DMS153 (cell line): Measurements from ENCODE around the gene DONSON.

ENCODE experiments used
- DNase-seq: peaks from one replicate; lab custom pipeline; 2025; lab: John Stamatoyannopoulos, UW

Gene DONSON

DNA sequence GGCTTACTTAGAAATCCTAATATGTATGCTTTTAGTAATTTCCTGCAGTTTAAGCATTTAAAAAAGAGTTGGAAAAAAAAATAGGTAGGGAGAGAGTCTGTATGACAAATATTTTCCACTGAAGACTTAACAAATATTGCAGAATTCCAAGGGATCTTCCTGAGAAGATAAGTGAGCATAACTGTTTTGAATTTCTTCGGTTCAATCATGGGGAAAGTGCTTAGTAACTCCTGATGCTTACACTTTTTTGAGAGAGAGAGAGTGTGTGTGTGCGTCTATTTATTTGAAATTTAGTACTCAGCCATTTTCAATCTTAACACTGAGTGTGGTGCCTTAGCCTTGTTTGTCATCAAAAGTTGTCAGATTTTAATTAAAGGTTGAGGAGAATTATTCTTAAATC is 27.1 kb downstream of the DONSON start:
- DNase-seq, result no peak

- no peak for DNase-seq
These were observed 27.5 kb downstream of the DONSON start for GRCh38 chr21:33560965-33561364.

DNA sequence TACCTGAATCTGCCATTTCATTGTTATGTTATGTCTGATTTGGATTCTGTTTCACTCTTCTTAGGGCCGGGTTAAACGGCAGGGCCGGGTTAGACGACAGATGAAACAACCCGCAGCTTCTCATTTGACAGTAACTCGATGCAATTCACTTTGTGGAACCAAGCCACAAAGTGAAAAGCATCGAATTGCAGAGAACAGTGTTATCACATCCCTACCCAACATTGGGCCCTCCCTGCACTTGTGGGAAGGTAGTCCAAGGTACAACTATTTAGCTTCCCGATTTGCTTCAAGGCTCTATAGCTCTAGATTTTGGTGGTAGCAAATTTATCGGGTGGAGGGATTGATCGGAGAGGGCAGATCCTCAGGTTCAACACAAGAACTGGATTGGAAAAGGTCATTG is 28.7 kb downstream of the DONSON start:
- no peak for DNase-seq

- DNase-seq, result no peak
These were observed 29.6 kb downstream of the DONSON start for GRCh38 chr21:33558777-33559421.

GRCh38 chr21:33557447-33557846 is 31.0 kb downstream of the DONSON start:
- no peak for DNase-seq

- no peak for DNase-seq
These were observed 33.5 kb downstream of the DONSON start for GRCh38 chr21:33554982-33555344.

GRCh38 chr21:33554236-33554981 is 34.1 kb downstream of the DONSON start:
- no peak for DNase-seq

- DNase-seq, result no peak
These were observed 35.4 kb downstream of the DONSON start for GRCh38 chr21:33552999-33553598.

GRCh38 chr21:33552093-33552998 is 36.1 kb downstream of the DONSON start:
- DNase-seq, result no peak

GRCh38 chr21:33551664-33552063 is 36.8 kb downstream of the DONSON start:
- DNase-seq, result no peak

DNA sequence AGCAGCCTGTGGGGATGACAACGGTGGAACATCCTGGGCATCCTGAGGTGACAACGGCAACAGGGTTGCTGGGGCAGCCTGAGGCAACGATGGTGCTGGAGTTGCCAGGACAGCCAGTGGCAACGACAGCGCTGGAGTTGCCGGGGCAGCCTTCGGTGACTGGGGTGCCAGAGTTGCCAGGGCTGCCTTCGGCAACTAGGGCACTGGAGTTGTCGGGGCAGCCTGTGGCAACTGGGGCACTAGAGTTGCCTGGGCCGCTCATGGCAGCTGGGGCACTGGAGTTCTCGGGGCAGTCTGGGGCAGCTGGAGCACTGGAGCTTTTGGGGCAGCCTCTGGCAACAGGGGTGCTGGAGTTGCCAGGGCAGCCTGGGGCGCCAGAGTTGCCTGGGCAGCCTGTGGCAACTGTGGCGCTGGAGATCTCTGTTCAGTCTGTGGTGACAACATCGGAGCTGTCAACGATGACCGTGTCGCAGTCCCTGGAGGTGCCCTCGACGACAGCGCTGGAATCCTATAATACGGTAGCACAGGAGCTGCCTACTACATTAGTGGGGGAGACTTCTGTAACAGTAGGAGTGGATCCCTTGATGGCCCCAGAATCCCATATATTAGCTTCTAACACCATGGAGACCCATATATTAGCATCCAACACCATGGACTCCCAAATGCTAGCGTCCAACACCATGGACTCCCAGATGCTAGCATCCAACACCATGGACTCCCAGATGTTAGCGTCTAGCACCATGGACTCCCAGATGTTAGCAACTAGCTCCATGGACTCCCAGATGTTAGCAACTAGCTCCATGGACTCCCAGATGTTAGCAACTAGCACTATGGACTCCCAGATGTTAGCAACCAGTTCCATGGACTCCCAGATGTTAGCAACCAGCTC is 37.5 kb downstream of the DONSON start:
- no peak for DNase-seq

DNA sequence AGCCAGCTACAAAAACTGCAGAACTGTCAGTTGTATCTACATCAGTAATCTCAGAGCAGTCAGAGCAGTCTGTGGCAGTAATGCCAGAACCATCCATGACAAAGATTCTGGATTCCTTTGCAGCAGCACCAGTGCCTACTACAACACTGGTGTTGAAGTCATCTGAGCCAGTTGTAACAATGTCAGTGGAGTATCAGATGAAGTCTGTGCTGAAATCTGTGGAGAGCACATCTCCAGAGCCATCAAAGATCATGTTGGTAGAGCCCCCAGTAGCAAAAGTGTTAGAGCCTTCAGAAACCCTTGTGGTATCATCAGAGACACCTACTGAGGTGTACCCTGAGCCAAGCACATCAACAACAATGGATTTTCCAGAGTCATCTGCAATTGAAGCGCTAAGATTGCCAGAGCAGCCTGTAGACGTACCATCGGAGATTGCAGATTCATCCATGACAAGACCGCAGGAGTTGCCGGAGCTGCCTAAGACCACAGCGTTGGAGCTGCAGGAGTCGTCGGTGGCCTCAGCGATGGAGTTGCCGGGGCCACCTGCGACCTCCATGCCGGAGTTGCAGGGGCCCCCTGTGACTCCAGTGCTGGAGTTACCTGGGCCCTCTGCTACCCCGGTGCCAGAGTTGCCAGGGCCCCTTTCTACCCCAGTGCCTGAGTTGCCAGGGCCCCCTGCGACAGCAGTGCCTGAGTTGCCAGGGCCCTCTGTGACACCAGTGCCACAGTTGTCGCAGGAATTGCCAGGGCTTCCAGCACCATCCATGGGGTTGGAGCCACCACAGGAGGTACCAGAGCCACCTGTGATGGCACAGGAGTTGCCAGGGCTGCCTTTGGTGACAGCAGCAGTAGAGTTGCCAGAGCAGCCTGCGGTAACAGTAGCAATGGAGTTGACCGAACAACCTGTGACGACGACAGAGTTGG is 38.4 kb downstream of the DONSON start:
- DNase-seq, result no peak

GRCh38 chr21:33546086-33546485 is 42.4 kb downstream of the DONSON start:
- no peak for DNase-seq

- DNase-seq, result no peak
These were observed 43.9 kb downstream of the DONSON start for GRCh38 chr21:33544451-33545195.

DNA sequence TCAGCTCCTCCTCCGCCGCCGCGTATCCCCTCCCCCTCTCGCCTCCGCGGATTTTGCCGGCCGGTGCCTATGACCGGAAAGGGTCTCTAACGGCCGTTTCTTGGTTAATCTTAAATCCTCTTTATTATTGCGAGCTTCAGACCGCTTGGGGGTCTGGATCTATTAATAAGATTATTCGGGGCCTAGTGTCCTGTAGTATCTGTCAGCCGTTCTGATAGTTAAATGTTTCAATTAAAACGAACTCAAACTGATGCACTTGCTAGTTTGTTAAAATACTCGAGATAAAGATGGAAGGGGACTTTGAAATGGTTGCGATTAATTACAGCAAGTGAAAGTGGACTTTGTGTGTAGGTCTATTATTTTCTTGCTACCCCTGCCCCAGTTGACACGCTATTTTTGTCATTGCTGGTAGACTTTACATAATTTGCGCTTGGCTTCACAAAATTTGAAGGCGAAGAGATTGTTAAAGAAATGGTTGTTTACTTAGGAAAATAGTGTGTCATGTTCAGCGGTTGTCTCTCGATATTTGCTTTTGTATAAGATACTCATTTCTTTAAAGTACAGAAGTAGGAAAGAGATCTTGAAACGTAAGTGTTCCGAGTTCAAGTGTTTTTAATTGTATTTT is 44.9 kb downstream of the DONSON start:
- DNase-seq, result no peak

GRCh38 chr21:33542640-33543504 is 45.6 kb downstream of the DONSON start, which contains the start of gene SON:
Gene SON, plus strand, starts transcription at chr21:33543038. Its CDS starts 55 bp downstream, at chr21:33543093.
- DNase-seq, result peak; percentile 98

GRCh38 chr21:33541756-33542639 is 46.5 kb downstream of the DONSON start, which contains the start of gene GART:
Gene GART, minus strand, starts transcription at chr21:33542117. Its CDS starts 2,802 bp downstream, at chr21:33539315.
- DNase-seq, result peak; percentile 54
